Activated B cell treated with CpG ODN at 0.5 μM for 24 hours (primary cell): ENCODE data around the gene CRELD2. TPM values are rescaled to one million over a fixed set of nuclear protein-coding genes. Genes with fewer than 3 reads are reported as not detected.

ENCODE experiments used
- ATAC-seq: fragments of 200-7000 bp; cut with Tn5 transposase; one replicate; pipeline ENCODE4 v1.10.0; 2021; ENCODE audit warnings: low read depth, mild to moderate bottlenecking, moderate library complexity
- CTCF ChIA-PET: fragments of 350-600 bp; sonication (Branson Sonifier 250); formaldehyde crosslinking; loops from one replicate; lab custom pipeline; 2021; ENCODE audit warnings: antibody characterized with exemption; lab: Charles Lee
- POLR2A ChIA-PET: fragments of 350-600 bp; sonication (Branson Sonifier 250); formaldehyde crosslinking; loops from one replicate; lab custom pipeline; 2021; ENCODE audit warnings: antibody characterized with exemption; lab: Charles Lee
- DNase-seq: peaks from one replicate; pipeline ENCODE4 v3.0.0; 2022
- H3K27ac Mint-ChIP-seq: one replicate; pipeline ENCODE4 v1.8.0; 2020; ENCODE audit warnings: mixed read lengths
- H3K27me3 Mint-ChIP-seq: one replicate; pipeline ENCODE4 v1.8.0; 2021; ENCODE audit warnings: mixed read lengths
- H3K36me3 Mint-ChIP-seq: one replicate; pipeline ENCODE4 v1.8.0; 2021; ENCODE audit warnings: low read depth, mixed read lengths
- H3K4me1 Mint-ChIP-seq: one replicate; pipeline ENCODE4 v1.8.0; 2021; ENCODE audit warnings: mixed read lengths
- H3K4me3 Mint-ChIP-seq: one replicate; pipeline ENCODE4 v1.8.0; 2020; ENCODE audit warnings: mild to moderate bottlenecking, mixed read lengths
- H3K9me3 Mint-ChIP-seq: one replicate; pipeline ENCODE4 v1.8.0; 2020; ENCODE audit warnings: mixed read lengths
- intact Hi-C: fragments of 100-400 bp; cut with micrococcal nuclease; formaldehyde crosslinking; loops from one replicate; pipeline ENCODE4 v1.15.1; 2024
- total RNA-seq: library from RNA; stranded (reverse); gene quantifications from 2 replicates; pipeline ENCODE4 v1.2.3, GENCODE V29; 2022
- TF ChIP-seq, protein P1 (sequence below): fragments of 200-600 bp; IDR thresholded peaks from one replicate; pipeline ENCODE4 v1.8.0; 2022; ENCODE audit warnings: antibody characterized with exemption, mild to moderate bottlenecking

CRELD2 gene
- total RNA-seq, 1 donor from 2014 or later, result 44.5 TPM

DNA sequence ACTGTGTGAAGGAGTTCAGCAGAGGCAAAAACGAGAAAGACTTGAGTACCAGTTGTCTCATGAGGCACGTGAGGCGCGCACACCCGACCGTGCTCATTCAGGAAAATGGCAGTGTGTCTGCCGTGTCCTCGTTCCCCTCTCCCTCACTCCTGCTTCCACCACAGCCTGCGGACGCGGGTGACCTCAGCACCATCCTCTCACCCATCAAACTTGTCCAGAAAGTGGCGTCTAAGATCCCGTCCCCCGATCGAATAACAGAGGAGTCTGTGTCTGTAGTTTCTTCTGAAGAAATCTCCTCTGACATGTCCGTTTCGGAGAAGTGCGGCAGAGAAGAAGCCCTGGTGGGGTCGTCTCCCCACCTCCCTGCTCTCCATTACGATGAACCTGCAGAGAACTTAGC lies 34.4 kb upstream of the CRELD2 start:
- Mint-ChIP-seq H3K4me1 (peaks cover 15% of the 10 kb centered on the region), H3K27ac (no peak overlapping the region), H3K36me3 (peaks cover 59% of the 10 kb centered on the region), H3K4me3 (no peak overlapping the region), H3K9me3 (no peaks in the 10 kb centered on the region), H3K27me3 (no peaks in the 10 kb centered on the region)
- ATAC-seq (no peak), DNase-seq (no peak)
- intact Hi-C loops, result no loop called here
- TF ChIP-seq, protein P1, sequence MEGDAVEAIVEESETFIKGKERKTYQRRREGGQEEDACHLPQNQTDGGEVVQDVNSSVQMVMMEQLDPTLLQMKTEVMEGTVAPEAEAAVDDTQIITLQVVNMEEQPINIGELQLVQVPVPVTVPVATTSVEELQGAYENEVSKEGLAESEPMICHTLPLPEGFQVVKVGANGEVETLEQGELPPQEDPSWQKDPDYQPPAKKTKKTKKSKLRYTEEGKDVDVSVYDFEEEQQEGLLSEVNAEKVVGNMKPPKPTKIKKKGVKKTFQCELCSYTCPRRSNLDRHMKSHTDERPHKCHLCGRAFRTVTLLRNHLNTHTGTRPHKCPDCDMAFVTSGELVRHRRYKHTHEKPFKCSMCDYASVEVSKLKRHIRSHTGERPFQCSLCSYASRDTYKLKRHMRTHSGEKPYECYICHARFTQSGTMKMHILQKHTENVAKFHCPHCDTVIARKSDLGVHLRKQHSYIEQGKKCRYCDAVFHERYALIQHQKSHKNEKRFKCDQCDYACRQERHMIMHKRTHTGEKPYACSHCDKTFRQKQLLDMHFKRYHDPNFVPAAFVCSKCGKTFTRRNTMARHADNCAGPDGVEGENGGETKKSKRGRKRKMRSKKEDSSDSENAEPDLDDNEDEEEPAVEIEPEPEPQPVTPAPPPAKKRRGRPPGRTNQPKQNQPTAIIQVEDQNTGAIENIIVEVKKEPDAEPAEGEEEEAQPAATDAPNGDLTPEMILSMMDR, result no peak
- ChIA-PET POLR2A (no interaction called here), CTCF (no interaction called here)

DNA sequence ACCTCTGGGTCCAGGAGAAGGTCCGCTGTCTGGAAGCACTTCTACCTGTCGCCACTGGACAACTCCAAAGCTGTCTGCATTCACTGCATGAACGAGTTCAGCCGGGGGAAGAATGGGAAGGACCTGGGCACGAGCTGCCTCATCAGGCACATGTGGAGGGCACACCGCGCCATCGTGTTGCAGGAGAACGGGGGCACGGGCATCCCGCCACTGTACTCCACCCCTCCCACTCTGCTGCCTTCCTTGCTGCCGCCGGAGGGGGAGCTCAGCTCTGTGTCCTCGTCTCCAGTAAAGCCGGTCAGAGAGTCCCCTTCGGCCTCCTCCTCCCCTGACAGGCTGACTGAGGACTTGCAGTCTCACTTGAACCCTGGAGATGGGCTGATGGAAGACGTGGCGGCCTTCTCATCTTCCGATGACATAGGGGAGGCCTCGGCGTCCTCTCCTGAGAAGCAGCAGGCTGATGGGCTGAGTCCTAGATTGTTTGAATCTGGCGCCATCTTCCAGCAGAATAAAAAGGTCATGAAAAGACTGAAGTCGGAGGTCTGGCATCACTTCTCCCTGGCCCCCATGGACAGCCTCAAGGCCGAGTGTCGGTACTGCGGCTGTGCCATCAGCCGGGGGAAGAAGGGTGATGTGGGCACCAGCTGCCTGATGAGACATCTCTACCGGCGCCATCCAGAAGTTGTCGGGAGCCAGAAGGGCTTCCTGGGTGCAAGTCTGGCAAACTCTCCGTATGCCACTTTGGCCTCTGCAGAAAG lies 33.8 kb upstream of the CRELD2 start:
- Mint-ChIP-seq H3K4me1 (peaks cover 15% of the 10 kb centered on the region), H3K27me3 (no peaks in the 10 kb centered on the region), H3K36me3 (peaks cover 65% of the 10 kb centered on the region), H3K9me3 (no peaks in the 10 kb centered on the region), H3K27ac (no peak overlapping the region), H3K4me3 (no peak overlapping the region)
- ATAC-seq (no peak), DNase-seq (no peak)
- intact Hi-C loops, result no loop called here
- TF ChIP-seq, protein P1, result no peak
- ChIA-PET CTCF (no interaction called here), POLR2A (no interaction called here)

DNA sequence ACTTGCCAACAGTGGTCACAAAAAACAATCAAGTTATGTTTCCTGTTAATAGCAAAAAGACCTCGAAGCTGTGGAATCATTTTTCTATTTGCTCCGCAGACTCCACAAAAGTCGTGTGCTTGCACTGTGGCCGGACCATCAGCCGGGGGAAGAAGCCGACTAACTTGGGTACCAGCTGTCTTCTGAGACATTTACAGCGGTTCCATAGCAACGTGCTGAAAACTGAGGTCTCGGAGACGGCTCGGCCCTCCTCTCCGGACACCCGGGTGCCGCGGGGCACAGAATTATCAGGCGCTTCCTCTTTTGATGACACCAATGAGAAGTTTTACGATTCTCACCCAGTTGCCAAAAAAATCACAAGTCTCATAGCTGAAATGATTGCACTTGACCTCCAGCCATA lies 33.2 kb upstream of the CRELD2 start:
- DNase-seq (no peak), ATAC-seq (no peak)
- Mint-ChIP-seq H3K36me3 (peaks cover 71% of the 10 kb centered on the region), H3K4me1 (peaks cover 10% of the 10 kb centered on the region), H3K27me3 (no peaks in the 10 kb centered on the region), H3K9me3 (no peaks in the 10 kb centered on the region), H3K27ac (no peak overlapping the region), H3K4me3 (no peak overlapping the region)
- POLR2A ChIA-PET, result no interaction called here
- TF ChIP-seq, protein P1, result no peak
- intact Hi-C loops, result no loop called here
- CTCF ChIA-PET, result no interaction called here

DNA sequence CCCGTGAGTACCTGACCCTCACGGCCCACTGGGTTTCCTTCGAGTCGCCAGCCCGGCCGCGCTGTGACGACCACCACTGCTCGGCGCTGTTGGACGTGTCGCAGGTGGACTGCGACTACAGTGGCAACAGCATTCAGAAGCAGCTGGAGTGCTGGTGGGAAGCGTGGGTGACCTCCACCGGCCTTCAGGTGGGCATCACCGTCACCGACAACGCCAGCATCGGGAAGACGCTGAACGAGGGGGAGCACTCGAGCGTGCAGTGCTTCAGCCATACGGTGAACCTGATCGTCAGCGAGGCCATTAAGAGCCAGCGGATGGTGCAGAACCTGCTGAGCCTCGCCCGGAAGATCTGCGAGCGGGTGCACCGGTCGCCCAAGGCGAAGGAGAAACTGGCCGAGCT lies 32.6 kb upstream of the CRELD2 start:
- no peak for ATAC-seq
- H3K36me3 Mint-ChIP-seq, result peaks cover 76% of the 10 kb centered on the region

DNA sequence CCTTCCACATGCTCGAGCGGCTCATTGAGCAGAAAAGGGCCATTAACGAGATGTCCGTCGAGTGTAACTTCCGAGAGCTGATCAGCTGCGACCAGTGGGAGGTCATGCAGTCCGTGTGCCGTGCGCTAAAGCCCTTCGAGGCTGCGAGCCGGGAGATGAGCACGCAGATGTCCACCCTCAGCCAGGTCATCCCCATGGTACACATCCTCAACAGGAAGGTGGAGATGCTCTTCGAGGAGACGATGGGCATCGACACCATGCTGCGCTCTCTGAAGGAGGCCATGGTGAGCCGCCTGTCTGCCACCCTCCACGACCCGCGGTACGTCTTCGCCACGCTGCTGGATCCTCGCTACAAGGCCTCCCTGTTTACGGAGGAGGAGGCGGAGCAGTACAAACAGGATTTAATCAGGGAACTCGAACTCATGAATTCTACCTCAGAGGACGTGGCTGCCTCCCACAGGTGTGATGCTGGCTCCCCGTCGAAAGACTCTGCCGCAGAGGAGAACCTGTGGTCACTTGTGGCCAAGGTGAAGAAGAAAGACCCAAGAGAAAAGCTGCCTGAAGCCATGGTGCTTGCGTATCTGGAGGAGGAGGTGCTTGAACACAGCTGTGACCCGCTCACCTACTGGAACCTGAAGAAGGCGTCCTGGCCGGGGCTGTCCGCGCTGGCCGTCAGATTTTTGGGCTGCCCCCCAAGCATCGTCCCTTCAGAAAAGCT lies 31.9 kb upstream of the CRELD2 start:
- Mint-ChIP-seq H3K4me1 (peaks cover 5% of the 10 kb centered on the region), H3K27ac (no peak overlapping the region), H3K27me3 (no peaks in the 10 kb centered on the region), H3K4me3 (no peak overlapping the region), H3K36me3 (peaks cover 81% of the 10 kb centered on the region), H3K9me3 (no peaks in the 10 kb centered on the region)
- POLR2A ChIA-PET, result no interaction called here
- intact Hi-C loops, result no loop called here
- ATAC-seq (no peak), DNase-seq (no peak)
- TF ChIP-seq, protein P1, result no peak
- CTCF ChIA-PET, result no interaction called here

More for the DNA sequence above, 32.6 kb upstream of the CRELD2 start:
- DNase-seq, result no peak
- Mint-ChIP-seq H3K27ac (no peak overlapping the region), H3K4me1 (peaks cover 8% of the 10 kb centered on the region), H3K27me3 (no peaks in the 10 kb centered on the region), H3K9me3 (no peaks in the 10 kb centered on the region), H3K4me3 (no peak overlapping the region)
- CTCF ChIA-PET, result no interaction called here
- TF ChIP-seq, protein P1, result no peak
- intact Hi-C loops, result no loop called here
- POLR2A ChIA-PET, result no interaction called here
